SK-N-SH (cell line): ENCODE data around the gene BBS2. TPM values are rescaled to one million over a fixed set of nuclear protein-coding genes. Genes with fewer than 3 reads are reported as not detected.

Experiments used
- CTCF ChIA-PET: fragments of 300-600, 350-600 bp; formaldehyde crosslinking; extraction: SDS; loops from one replicate; lab custom pipeline; 2021; lab: Yijun Ruan, JAX
- POLR2A ChIA-PET: fragments of 350-600 bp; sonication (Branson Sonifier 250); formaldehyde crosslinking; extraction: SDS; loops from one replicate; lab custom pipeline; 2020; ENCODE audit warnings: antibody characterized with exemption, inconsistent platforms; lab: Yijun Ruan, JAX
- DNase-seq: peaks from one replicate; pipeline ENCODE4 v3.0.0; 2012
- H2AFZ ChIP-seq: fragments of 200-600 bp; sonication (generic); 2 replicates; pipeline ENCODE4 v1.8.1; 2016; ENCODE audit warnings: antibody characterized with exemption, mild to moderate bottlenecking, low read depth
- H3F3A ChIP-seq: fragments of 200-600 bp; sonication (generic); replicated peaks from 2 replicates; pipeline ENCODE3; 2016; ENCODE audit warnings: antibody characterized with exemption, mild to moderate bottlenecking; ENCODE audit not compliant: insufficient read depth
- H3K27ac ChIP-seq, 2 experiments: fragments of 200-500 bp in 1 of 2; fragments of 200-600 bp in 1 of 2; sonication (Bioruptor generic) in 1 of 2; sonication (generic), shearing (Covaris generic) in 1 of 2; 2 replicates each; pipeline versions ENCODE4 v1.5.1 to v1.6.1; 2014 to 2016; ENCODE audit warnings: low read depth in 2 of 2, inconsistent platforms in 1 of 2, low read length in 1 of 2, mild to moderate bottlenecking in 1 of 2, mixed read lengths in 1 of 2
- H3K27me3 ChIP-seq: fragments of 200-600 bp; sonication (generic), shearing (Covaris generic); 2 replicates; pipeline ENCODE4 v1.6.1; 2016; ENCODE audit warnings: mixed run types; ENCODE audit not compliant: insufficient read depth
- H3K36me3 ChIP-seq, 2 experiments: fragments of 200-500 bp in 1 of 2; fragments of 200-600 bp in 1 of 2; sonication (Bioruptor generic) in 1 of 2; sonication (generic) in 1 of 2; replicated peaks in 1 of 2; 2 replicates each; pipeline versions ENCODE3 to v1.5.1; 2014 to 2016; ENCODE audit warnings: low read length in 1 of 2, mild to moderate bottlenecking in 1 of 2; ENCODE audit not compliant: insufficient read depth in 2 of 2, control insufficient read depth in 1 of 2
- H3K4me1 ChIP-seq, 2 experiments: fragments of 200-500 bp in 1 of 2; fragments of 200-600 bp in 1 of 2; sonication (Bioruptor generic) in 1 of 2; sonication (generic), shearing (Covaris generic) in 1 of 2; 2 replicates each; pipeline versions ENCODE4 v1.5.1 to v1.6.1; 2014 to 2016; ENCODE audit warnings: low read depth in 1 of 2, low read length in 1 of 2, mixed run types in 1 of 2; ENCODE audit not compliant: insufficient read depth in 2 of 2, control insufficient read depth in 1 of 2
- H3K4me2 ChIP-seq: fragments of 200-600 bp; sonication (generic), shearing (Covaris generic); 2 replicates; pipeline ENCODE4 v1.6.1; 2017; ENCODE audit warnings: mixed run types
- H3K4me3 ChIP-seq, 2 experiments: fragments of 200-500 bp in 1 of 2; fragments of 200-600 bp in 1 of 2; sonication (Bioruptor generic) in 1 of 2; sonication (generic), shearing (Covaris generic) in 1 of 2; 2 replicates each; pipeline versions ENCODE4 v1.5.1 to v1.8.1; 2014 to 2016; ENCODE audit warnings: low read depth in 2 of 2, inconsistent platforms in 1 of 2, low read length in 1 of 2, mild to moderate bottlenecking in 1 of 2, mixed read lengths in 1 of 2, moderate library complexity in 1 of 2
- H3K79me2 ChIP-seq: fragments of 200-600 bp; sonication (generic); 2 replicates; pipeline ENCODE4 v1.8.1; 2017; ENCODE audit warnings: mild to moderate bottlenecking; ENCODE audit not compliant: insufficient read depth
- H3K9ac ChIP-seq: fragments of 200-600 bp; sonication (generic); 2 replicates; pipeline ENCODE4 v1.6.1; 2017; ENCODE audit warnings: mixed run types
- H3K9me2 ChIP-seq: fragments of 200-600 bp; sonication (generic); 2 replicates; pipeline ENCODE4 v1.6.1; 2017; ENCODE audit warnings: mixed run types
- H3K9me3 ChIP-seq: fragments of 200-600 bp; sonication (generic); 2 replicates; pipeline ENCODE4 v1.6.1; 2017; ENCODE audit warnings: mixed run types, mild to moderate bottlenecking, moderate library complexity
- H4K20me1 ChIP-seq: fragments of 200-600 bp; sonication (generic); 2 replicates; pipeline ENCODE4 v1.6.1; 2017; ENCODE audit warnings: mild to moderate bottlenecking, mixed run types; ENCODE audit not compliant: insufficient read depth
- CHD2 ChIP-seq: fragments of 150-350 bp; IDR thresholded peaks from 2 replicates; pipeline ENCODE4 v1.6.1; 2018; ENCODE audit warnings: low read length; ENCODE audit not compliant: partially characterized antibody
- ELF1 ChIP-seq: IDR thresholded peaks from 2 replicates; pipeline ENCODE4 v1.4.0; 2012
- FOSL2 ChIP-seq: IDR thresholded peaks from 2 replicates; pipeline ENCODE4 v1.4.0; 2012; ENCODE audit warnings: low read depth, mild to moderate bottlenecking, moderate library complexity, borderline replicate concordance
- GABPA ChIP-seq: IDR thresholded peaks from 2 replicates; pipeline ENCODE4 v1.4.0; 2012; ENCODE audit warnings: low read depth, mild to moderate bottlenecking
- IRF3 ChIP-seq: fragments of 150-350 bp; IDR thresholded peaks from 2 replicates; pipeline ENCODE4 v1.6.1; 2016; ENCODE audit warnings: mild to moderate bottlenecking, low read depth, low read length
- MAX ChIP-seq: IDR thresholded peaks from 2 replicates; pipeline ENCODE4 v1.4.0; 2012; ENCODE audit warnings: low read depth
- MXI1 ChIP-seq: IDR thresholded peaks from 2 replicates; pipeline ENCODE4 v1.6.1; 2012; ENCODE audit warnings: mild to moderate bottlenecking, low read depth, low read length, improper control_type of control experiment
- NFIC ChIP-seq: IDR thresholded peaks from 2 replicates; pipeline ENCODE4 v1.4.0; 2012; ENCODE audit warnings: borderline replicate concordance
- PBX3 ChIP-seq: IDR thresholded peaks from 2 replicates; pipeline ENCODE4; 2012
- SIN3A ChIP-seq: IDR thresholded peaks from 2 replicates; pipeline ENCODE4 v1.6.1; 2012; ENCODE audit warnings: low read depth, mild to moderate bottlenecking, low read length, moderate library complexity, borderline replicate concordance
- TAF1 ChIP-seq: IDR thresholded peaks from 2 replicates; pipeline ENCODE4 v1.6.1; 2012; ENCODE audit warnings: low read depth, mild to moderate bottlenecking, low read length, moderate library complexity, borderline replicate concordance
- TCF12 ChIP-seq: IDR thresholded peaks from 2 replicates; pipeline ENCODE4 v1.4.0; 2012
- WGBS: methylation state at CpG from one replicate; pipeline ENCODE4 v1.1.6; 2017; ENCODE audit warnings: low lambda C conversion rate; 5-methylcytosine and 5-hydroxymethylcytosine counted together
- polyA plus RNA-seq, 3 experiments: library from polyadenylated mRNA; depleted of rRNA; stranded (reverse); fragments of >200 nt; gene quantifications; 2 replicates each; pipeline ENCODE4 v1.2.3, GENCODE V29; 2012

The BBS2 gene
- polyA plus RNA-seq, 1 of the 3 experiments (the other 2 are of a cell fraction), result 74.3 TPM

- TF ChIP-seq ELF1, result no peak
- TF ChIP-seq, all 33 proteins: peak for 0
Observed at GRCh38 chr16:56460101-56460500, 59.7 kb downstream of the BBS2 start (continued).

- 95% methylated on average over 6 of the region's 6 CpGs for WGBS
- H3K4me1 ChIP-seq, result no peaks in the 10 kb centered on the region; a peak in 2 of 4 replicates
- H3K27ac ChIP-seq, result no peak overlapping the region
- H3K27me3 ChIP-seq, result no peaks in the 10 kb centered on the region
- no peaks in the 10 kb centered on the region for H3F3A ChIP-seq
- no peaks in the 10 kb centered on the region for H4K20me1 ChIP-seq
- no peak overlapping the region for H2AFZ ChIP-seq
- no peak overlapping the region for H3K4me2 ChIP-seq
- H3K79me2 ChIP-seq, result peaks cover 27% of the 10 kb centered on the region
- ChIA-PET POLR2A (no interaction called here), CTCF (no interaction called here)
- H3K36me3 ChIP-seq, result peaks cover 77 to 87% of the 10 kb centered on the region in 2 experiments
- H3K9me2 ChIP-seq, result no peaks in the 10 kb centered on the region
- no peak overlapping the region for H3K9ac ChIP-seq
- H3K9me3 ChIP-seq, result no peaks in the 10 kb centered on the region
- TF ChIP-seq SIN3A, result no peak
- no peak for DNase-seq
- no peak overlapping the region for H3K4me3 ChIP-seq
Observed at GRCh38 chr16:56457927-56458470, 61.8 kb downstream of the BBS2 start.

GRCh38 chr16:56451753-56452689 is 67.8 kb downstream of the BBS2 start:
- peak overlapping the region; percentile 82 for H3K9ac ChIP-seq
- H3F3A ChIP-seq, result no peaks in the 10 kb centered on the region
- H3K27ac ChIP-seq, result peak overlapping the region; percentile 72 to 87
- POLR2A ChIA-PET, result interaction anchor here (1.0 kb wide), 1 partner anchor 239 kb away, joined by 3 read pairs; no protein-coding TSS in a partner anchor
- WGBS, result 5% methylated on average over 31 of the region's 31 CpGs
- peaks cover 39 to 43% of the 10 kb centered on the region in 2 experiments for H3K36me3 ChIP-seq
- peak overlapping the region; percentile 88 for H2AFZ ChIP-seq
- H3K4me1 ChIP-seq, result peaks cover 20 to 27% of the 10 kb centered on the region in 2 experiments; a peak in 3 of 4 replicates
- TF ChIP-seq NFIC, result no peak
- TF ChIP-seq MXI1, result peak; percentile 75
- no peaks in the 10 kb centered on the region for H3K9me3 ChIP-seq
- H3K4me3 ChIP-seq, result peak overlapping the region; percentile 93 to 97
- peak overlapping the region; percentile 80 for H3K4me2 ChIP-seq
- H3K9me2 ChIP-seq, result no peaks in the 10 kb centered on the region
- peaks cover 81% of the 10 kb centered on the region for H3K79me2 ChIP-seq
- no peaks in the 10 kb centered on the region for H3K27me3 ChIP-seq
- peak; percentile 44 for DNase-seq
- H4K20me1 ChIP-seq, result peaks cover 37% of the 10 kb centered on the region
- CTCF ChIA-PET, result interaction anchor here (0.7 to 1.4 kb wide), 2 partner anchors 15 to 250 kb away, joined by 3 read pairs; no protein-coding TSS in a partner anchor

GRCh38 chr16:56450986-56451752 is 68.7 kb downstream of the BBS2 start, which contains the start of the genes NUDT21 and OGFOD1:
TSS of gene NUDT21 (minus strand) at chr16:56451332. CDS start at chr16:56451202, 130 bp downstream.
TSS of gene OGFOD1 (plus strand) at chr16:56451554. CDS start at chr16:56451613, 59 bp downstream.
- peak within 1 kb of the TSS; percentile 93 to 97 for H3K4me3 ChIP-seq
- H3K9me2 ChIP-seq, result no peaks in the 10 kb centered on the region
- H3F3A ChIP-seq, result no peaks in the 10 kb centered on the region
- H3K36me3 ChIP-seq, result peaks cover 43 to 46% of the 10 kb centered on the region in 2 experiments
- WGBS, result under 1% methylated on average over 46 of the region's 56 CpGs
- peak within 1 kb of the TSS; percentile 85 for H3K9ac ChIP-seq
- ChIA-PET CTCF (interaction anchor here (0.6 to 1.4 kb wide), 3 partner anchors 12 to 104 kb away, joined by 3 to 4 read pairs (median 3); no protein-coding TSS in a partner anchor), POLR2A (interaction anchor here (1.0 kb wide), 1 partner anchor 238 kb away, joined by 3 read pairs; no protein-coding TSS in a partner anchor)
- H2AFZ ChIP-seq, result peak within 1 kb of the TSS; percentile 88
- H3K79me2 ChIP-seq, result peaks cover 87% of the 10 kb centered on the region
- peaks cover 38% of the 10 kb centered on the region for H4K20me1 ChIP-seq
- no peaks in the 10 kb centered on the region for H3K9me3 ChIP-seq
- H3K4me2 ChIP-seq, result peak within 1 kb of the TSS; percentile 80
- peak within 1 kb of the TSS; percentile 72 to 91 for H3K27ac ChIP-seq
- peak; percentile 97 for DNase-seq
- H3K4me1 ChIP-seq, result peaks cover 22 to 27% of the 10 kb centered on the region in 2 experiments; a peak in 3 of 4 replicates
- no peaks in the 10 kb centered on the region for H3K27me3 ChIP-seq
- TF ChIP-seq GABPA (peak; percentile 97), PBX3 (peak; percentile 55; the same call in 1 of the 2 replicates), TAF1 (peak; percentile 84), NFIC (no peak), FOSL2 (no peak), MXI1 (peak; percentile 87), ELF1 (0 out of 2 replicates have a peak, but pooled peaks have one; percentile 49), IRF3 (peak; percentile 73), CHD2 (peak; percentile 91), TCF12 (no peak), MAX (peak; percentile 79)
